OCI-LY3 (cell line): ENCODE data around the gene PHF20.

Source experiments
- CTCF ChIP-seq: fragments of 200-600, 300-600 bp; sonication (generic); IDR thresholded peaks from 2 replicates; pipeline ENCODE4 v1.5.1; 2014; ENCODE audit warnings: antibody characterized with exemption, low read length, low read depth
- EZH2phosphoT487 ChIP-seq: fragments of 200-600 bp; shearing (Covaris generic); IDR thresholded peaks from 2 replicates; pipeline ENCODE4 v1.6.1; 2018; ENCODE audit warnings: antibody characterized with exemption, mixed run types, low read depth

GRCh38 chr20:35766843-35767242 is 5.0 kb upstream of the PHF20 start:
- no peak for TF ChIP-seq CTCF
- TF ChIP-seq EZH2phosphoT487, result no peak
